Effector memory CD8-positive, alpha-beta T cell (primary cell): ENCODE results near the gene SESN2.

Experiments used
- ATAC-seq: fragments of 150-1000 bp; cut with Tn5 transposase; replicated peaks from 2 replicates; pipeline ENCODE4 v1.10.0; 2021; ENCODE audit warnings: mild to moderate bottlenecking, moderate library complexity
- DNase-seq, 3 experiments: peaks; one replicate each; pipeline ENCODE4 v3.0.0; 2021
- H3K27ac Mint-ChIP-seq, 2 donors: one replicate each; pipeline ENCODE4 v1.8.0; 2022; ENCODE audit warnings: mild to moderate bottlenecking in 2 of 2, mixed read lengths in 2 of 2, moderate library complexity in 2 of 2
- H3K27me3 Mint-ChIP-seq, 2 donors: one replicate each; pipeline ENCODE4 v1.8.0; 2022; ENCODE audit warnings: mixed read lengths in 2 of 2
- H3K36me3 Mint-ChIP-seq: one replicate; pipeline ENCODE4 v1.8.0; 2022; ENCODE audit warnings: mild to moderate bottlenecking, moderate library complexity, mixed read lengths; ENCODE audit not compliant: insufficient read depth
- H3K4me1 Mint-ChIP-seq, 2 donors: one replicate each; pipeline ENCODE4 v1.8.0; 2022; ENCODE audit warnings: low read depth in 2 of 2, mixed read lengths in 2 of 2
- H3K4me3 Mint-ChIP-seq, 2 donors: one replicate each; pipeline ENCODE4 v1.8.0; 2022; ENCODE audit warnings: mild to moderate bottlenecking in 2 of 2, mixed read lengths in 2 of 2, moderate library complexity in 2 of 2
- H3K9me3 Mint-ChIP-seq, 2 donors: one replicate each; pipeline ENCODE4 v1.8.0; 2022; ENCODE audit warnings: mixed read lengths in 2 of 2

Gene SESN2

GRCh38 chr1:28260803-28261174 lies 1.5 kb downstream of the SESN2 start:
- Mint-ChIP-seq H3K4me3 (peak overlapping the region; percentile 78 to 82), H3K27me3 (no peaks in the 10 kb centered on the region), H3K9me3 (no peaks in the 10 kb centered on the region), H3K4me1 (peaks cover 36 to 37% of the 10 kb centered on the region in 2 donors), H3K36me3 (peaks cover 17% of the 10 kb centered on the region), H3K27ac (peak overlapping the region; percentile 17 to 25)
- DNase-seq (no peak), ATAC-seq (no peak)

GRCh38 chr1:28264897-28265296 lies 5.6 kb downstream of the SESN2 start:
- no peak for ATAC-seq
- Mint-ChIP-seq H3K27me3 (no peaks in the 10 kb centered on the region), H3K4me1 (peaks cover 30 to 36% of the 10 kb centered on the region in 2 donors), H3K36me3 (peaks cover 7% of the 10 kb centered on the region), H3K4me3 (no peak overlapping the region), H3K9me3 (no peaks in the 10 kb centered on the region), H3K27ac (no peak overlapping the region)
- no peak for DNase-seq

GRCh38 chr1:28265577-28265976 lies 6.3 kb downstream of the SESN2 start:
- Mint-ChIP-seq H3K4me1 (peaks cover 30 to 36% of the 10 kb centered on the region in 2 donors), H3K27ac (peak overlapping the region; percentile 38 to 49), H3K27me3 (no peaks in the 10 kb centered on the region)

GRCh38 chr1:28266920-28267322 lies 7.6 kb downstream of the SESN2 start:
- Mint-ChIP-seq H3K9me3 (no peaks in the 10 kb centered on the region), H3K27me3 (no peaks in the 10 kb centered on the region), H3K27ac (peak overlapping the region in 1 of 2 donors; percentile 49), H3K4me3 (no peak overlapping the region), H3K4me1 (peaks cover 20 to 26% of the 10 kb centered on the region in 2 donors), H3K36me3 (peaks cover 17% of the 10 kb centered on the region)
- ATAC-seq (no peak), DNase-seq (no peak)

More at GRCh38 chr1:28265577-28265976, 6.3 kb downstream of the SESN2 start:
- Mint-ChIP-seq H3K4me3 (no peak overlapping the region), H3K9me3 (no peaks in the 10 kb centered on the region), H3K36me3 (peaks cover 13% of the 10 kb centered on the region)
- ATAC-seq: no peak
- no peak for DNase-seq

GRCh38 chr1:28267633-28268032 lies 8.3 kb downstream of the SESN2 start:
- Mint-ChIP-seq H3K36me3 (peaks cover 20% of the 10 kb centered on the region), H3K4me1 (peaks cover 20 to 26% of the 10 kb centered on the region in 2 donors), H3K4me3 (no peak overlapping the region), H3K9me3 (no peaks in the 10 kb centered on the region), H3K27ac (peak overlapping the region in 1 of 2 donors; percentile 70), H3K27me3 (no peaks in the 10 kb centered on the region)
- DNase-seq: no peak
- no peak for ATAC-seq

- Mint-ChIP-seq H3K27ac (no peak overlapping the region), H3K27me3 (no peaks in the 10 kb centered on the region), H3K4me1 (peaks cover 17 to 21% of the 10 kb centered on the region in 2 donors), H3K9me3 (no peaks in the 10 kb centered on the region), H3K4me3 (no peak overlapping the region), H3K36me3 (peaks cover 35% of the 10 kb centered on the region)
- ATAC-seq: no peak
- no peak for DNase-seq
Observed at GRCh38 chr1:28269529-28269928, 10.2 kb downstream of the SESN2 start.

- Mint-ChIP-seq H3K4me3 (no peak overlapping the region), H3K36me3 (peaks cover 63% of the 10 kb centered on the region), H3K9me3 (no peaks in the 10 kb centered on the region), H3K27me3 (no peaks in the 10 kb centered on the region), H3K27ac (no peak overlapping the region), H3K4me1 (peaks cover 5 to 7% of the 10 kb centered on the region in 2 donors)
- no peak for ATAC-seq
- no peak for DNase-seq
Observed at GRCh38 chr1:28272215-28272852, 13.0 kb downstream of the SESN2 start.

GRCh38 chr1:28273216-28273860 lies 14.0 kb downstream of the SESN2 start:
- peak overlapping the region in 1 of 2 donors; percentile 60 for H3K27ac Mint-ChIP-seq
- H3K27me3 Mint-ChIP-seq: no peaks in the 10 kb centered on the region
- H3K9me3 Mint-ChIP-seq: no peaks in the 10 kb centered on the region
- H3K36me3 Mint-ChIP-seq: peaks cover 72% of the 10 kb centered on the region
- ATAC-seq (no peak), DNase-seq (no peak)
- H3K4me3 Mint-ChIP-seq: no peak overlapping the region
- peaks cover 2 to 3% of the 10 kb centered on the region in 2 donors for H3K4me1 Mint-ChIP-seq

GRCh38 chr1:28278763-28279162 lies 19.4 kb downstream of the SESN2 start:
- DNase-seq: no peak
- peaks cover 7 to 12% of the 10 kb centered on the region in 2 donors for H3K4me1 Mint-ChIP-seq
- H3K36me3 Mint-ChIP-seq: peaks cover 63% of the 10 kb centered on the region
- peak overlapping the region in 1 of 2 donors; percentile 35 for H3K27ac Mint-ChIP-seq
- H3K4me3 Mint-ChIP-seq: no peak overlapping the region
- H3K27me3 Mint-ChIP-seq: no peaks in the 10 kb centered on the region
- no peak for ATAC-seq
- H3K9me3 Mint-ChIP-seq: no peaks in the 10 kb centered on the region

- DNase-seq (no peak), ATAC-seq (no peak)
- Mint-ChIP-seq H3K36me3 (peaks cover 55% of the 10 kb centered on the region), H3K27ac (peak overlapping the region in 1 of 2 donors; percentile 75), H3K4me1 (peaks cover 7 to 12% of the 10 kb centered on the region in 2 donors), H3K4me3 (no peak overlapping the region), H3K27me3 (no peaks in the 10 kb centered on the region), H3K9me3 (no peaks in the 10 kb centered on the region)
Observed at GRCh38 chr1:28279721-28280120, 20.4 kb downstream of the SESN2 start.

GRCh38 chr1:28280501-28280900 lies 21.2 kb downstream of the SESN2 start:
- no peaks in the 10 kb centered on the region for H3K27me3 Mint-ChIP-seq
- peak overlapping the region in 1 of 2 donors; percentile 75 for H3K27ac Mint-ChIP-seq
- H3K9me3 Mint-ChIP-seq: no peaks in the 10 kb centered on the region
- peak; percentile 95 for ATAC-seq
- peak overlapping the region in 1 of 2 donors; percentile 36 for H3K4me3 Mint-ChIP-seq
- peaks cover 7 to 12% of the 10 kb centered on the region in 2 donors for H3K4me1 Mint-ChIP-seq
- H3K36me3 Mint-ChIP-seq: peaks cover 47% of the 10 kb centered on the region
- DNase-seq: peak in 2 of 3 experiments; percentile 19 to 20

- H3K27me3 Mint-ChIP-seq: no peaks in the 10 kb centered on the region
- H3K4me3 Mint-ChIP-seq: peak overlapping the region in 1 of 2 donors; percentile 36
- H3K27ac Mint-ChIP-seq: peak overlapping the region in 1 of 2 donors; percentile 75
- no peaks in the 10 kb centered on the region for H3K9me3 Mint-ChIP-seq
- peaks cover 7 to 12% of the 10 kb centered on the region in 2 donors for H3K4me1 Mint-ChIP-seq
- DNase-seq: no peak
- H3K36me3 Mint-ChIP-seq: peaks cover 42% of the 10 kb centered on the region
- ATAC-seq: no peak
Observed at GRCh38 chr1:28280977-28281381, 21.7 kb downstream of the SESN2 start.

GRCh38 chr1:28281608-28282425 lies 22.5 kb downstream of the SESN2 start:
- Mint-ChIP-seq H3K27ac (peak overlapping the region in 1 of 2 donors; percentile 75), H3K36me3 (peaks cover 34% of the 10 kb centered on the region), H3K4me1 (peaks cover 7 to 12% of the 10 kb centered on the region in 2 donors), H3K9me3 (no peaks in the 10 kb centered on the region), H3K27me3 (no peaks in the 10 kb centered on the region), H3K4me3 (no peak overlapping the region)
- DNase-seq: no peak
- no peak for ATAC-seq
